WTC11 (cell line): Measurements from ENCODE around the gene FAM124A. TPM values are rescaled to one million over a fixed set of nuclear protein-coding genes. Genes with fewer than 3 reads are reported as not detected.
A peak's percentile ranks its signal among the peaks of the same experiment; 100 is the strongest.

Experiments used
- ATAC-seq: fragments of 200-7000 bp; cut with Tn5 transposase; 2 replicates; pipeline ENCODE4 v1.10.0; 2021; ENCODE audit warnings: mild to moderate bottlenecking, moderate library complexity
- CTCF ChIA-PET: fragments of 300-600 bp; sonication (Branson Sonifier 250); formaldehyde crosslinking; loops from one replicate; lab custom pipeline; 2021; ENCODE audit warnings: antibody characterized with exemption; lab: Charles Lee
- POLR2A ChIA-PET: fragments of 350-600 bp; sonication (Branson Sonifier 250); formaldehyde crosslinking; loops from one replicate; lab custom pipeline; 2021; ENCODE audit warnings: antibody characterized with exemption; lab: Charles Lee
- DNase-seq: peaks from one replicate; pipeline ENCODE4 v3.0.0; 2021; ENCODE audit warnings: low spot score
- H3K27ac Mint-ChIP-seq: 2 replicates; pipeline ENCODE4 v1.8.0; 2021; ENCODE audit warnings: mixed read lengths
- H3K27me3 Mint-ChIP-seq: 2 replicates; pipeline ENCODE4 v1.8.0; 2021; ENCODE audit warnings: low read depth, mild to moderate bottlenecking, moderate library complexity, mixed read lengths
- H3K36me3 Mint-ChIP-seq: 2 replicates; pipeline ENCODE4 v1.8.0; 2021; ENCODE audit warnings: mixed read lengths
- H3K4me1 Mint-ChIP-seq: 2 replicates; pipeline ENCODE4 v1.8.0; 2022; ENCODE audit warnings: mixed read lengths
- H3K4me3 Mint-ChIP-seq: 2 replicates; pipeline ENCODE4 v1.8.0; 2021; ENCODE audit warnings: mild to moderate bottlenecking, moderate library complexity, mixed read lengths
- H3K9me3 Mint-ChIP-seq: 2 replicates; pipeline ENCODE4 v1.8.0; 2021; ENCODE audit warnings: mixed read lengths
- AFF4 ChIP-seq: sonication (generic); formaldehyde crosslinking; IDR thresholded peaks from 2 replicates; pipeline ENCODE4 v1.8.1; 2023; ENCODE audit warnings: mild to moderate bottlenecking, missing genetic modification reagents, borderline replicate concordance
- AR ChIP-seq: fragments of 250-450 bp; sonication (Bioruptor Pico); IDR thresholded peaks from 2 replicates; pipeline ENCODE4 v1.9.0; 2021; ENCODE audit warnings: mild to moderate bottlenecking
- ATF6 ChIP-seq: sonication (generic); formaldehyde crosslinking; IDR thresholded peaks from 2 replicates; pipeline ENCODE4 v1.8.1; 2023; ENCODE audit warnings: mild to moderate bottlenecking, missing genetic modification reagents
- CBFB ChIP-seq: sonication (generic); formaldehyde crosslinking; IDR thresholded peaks from 2 replicates; pipeline ENCODE4 v1.8.1; 2022; ENCODE audit warnings: mild to moderate bottlenecking, low read depth, missing genetic modification reagents
- ELF4 ChIP-seq: sonication (generic); formaldehyde crosslinking; IDR thresholded peaks from 2 replicates; pipeline ENCODE4 v1.8.1; 2022; ENCODE audit warnings: low read depth, mild to moderate bottlenecking, moderate library complexity, missing genetic modification reagents
- ERG ChIP-seq: fragments of 250-450 bp; sonication (Bioruptor Pico); IDR thresholded peaks from 2 replicates; pipeline ENCODE4 v1.8.0; 2021; ENCODE audit warnings: mild to moderate bottlenecking
- GABPB1 ChIP-seq: sonication (generic); formaldehyde crosslinking; IDR thresholded peaks from 2 replicates; pipeline ENCODE4 v1.8.1; 2023; ENCODE audit warnings: mild to moderate bottlenecking, missing genetic modification reagents
- GRHL2 ChIP-seq: fragments of 250-450 bp; sonication (Bioruptor Pico); IDR thresholded peaks from 2 replicates; pipeline ENCODE4 v1.8.0; 2022; ENCODE audit warnings: mild to moderate bottlenecking, moderate library complexity; ENCODE audit not compliant: insufficient replicate concordance, severe bottlenecking
- MYBL2 ChIP-seq: sonication (generic); formaldehyde crosslinking; IDR thresholded peaks from 2 replicates; pipeline ENCODE4 v1.8.1; 2023; ENCODE audit warnings: mild to moderate bottlenecking, moderate library complexity, missing genetic modification reagents
- NFE2L1 ChIP-seq: sonication (generic); formaldehyde crosslinking; IDR thresholded peaks from 2 replicates; pipeline ENCODE4 v1.8.1; 2023; ENCODE audit warnings: missing genetic modification reagents
- NR1H2 ChIP-seq: sonication (generic); formaldehyde crosslinking; IDR thresholded peaks from 2 replicates; pipeline ENCODE4 v1.9.0; 2021; ENCODE audit warnings: mild to moderate bottlenecking, moderate library complexity, missing genetic modification reagents
- TEAD4 ChIP-seq: sonication (generic); formaldehyde crosslinking; IDR thresholded peaks from 2 replicates; pipeline ENCODE4 v1.8.0; 2022; ENCODE audit warnings: mild to moderate bottlenecking, missing genetic modification reagents
- ZBTB21 ChIP-seq: sonication (generic); formaldehyde crosslinking; IDR thresholded peaks from 2 replicates; pipeline ENCODE4 v1.8.1; 2023; ENCODE audit warnings: mild to moderate bottlenecking, missing genetic modification reagents, borderline replicate concordance
- ZNF121 ChIP-seq: sonication (generic); formaldehyde crosslinking; IDR thresholded peaks from 2 replicates; pipeline ENCODE4 v1.8.0; 2023; ENCODE audit warnings: missing genetic modification reagents
- ZNF138 ChIP-seq: sonication (generic); formaldehyde crosslinking; conservative IDR thresholded peaks from 2 replicates; pipeline ENCODE4 v1.8.1; 2022; ENCODE audit warnings: mild to moderate bottlenecking, moderate library complexity, missing genetic modification reagents
- ZNF396 ChIP-seq: fragments of 250-450 bp; sonication (Bioruptor Pico); IDR thresholded peaks from 2 replicates; pipeline ENCODE4 v1.8.0; 2021; ENCODE audit warnings: mild to moderate bottlenecking, moderate library complexity, borderline replicate concordance
- ZNF416 ChIP-seq: fragments of 250-450 bp; sonication (Bioruptor Pico); IDR thresholded peaks from 2 replicates; pipeline ENCODE4 v1.9.0; 2021; ENCODE audit warnings: mild to moderate bottlenecking, inconsistent platforms
- total RNA-seq: library from RNA; stranded (reverse); gene quantifications from 3 replicates; pipeline ENCODE4 v1.2.3, GENCODE V29; 2021
- TF ChIP-seq, protein P1 (sequence below): sonication (generic); formaldehyde crosslinking; IDR thresholded peaks from 2 replicates; pipeline ENCODE4 v1.8.1; 2023; ENCODE audit warnings: mild to moderate bottlenecking, missing genetic modification reagents
- TF ChIP-seq, protein P2 (sequence below): sonication (generic); formaldehyde crosslinking; IDR thresholded peaks from 2 replicates; pipeline ENCODE4 v1.8.1; 2023; ENCODE audit warnings: mild to moderate bottlenecking, missing genetic modification reagents, moderate library complexity

FAM124A gene
- total RNA-seq, 1 experiment from 2014 or later = 45.8 TPM

DNA sequence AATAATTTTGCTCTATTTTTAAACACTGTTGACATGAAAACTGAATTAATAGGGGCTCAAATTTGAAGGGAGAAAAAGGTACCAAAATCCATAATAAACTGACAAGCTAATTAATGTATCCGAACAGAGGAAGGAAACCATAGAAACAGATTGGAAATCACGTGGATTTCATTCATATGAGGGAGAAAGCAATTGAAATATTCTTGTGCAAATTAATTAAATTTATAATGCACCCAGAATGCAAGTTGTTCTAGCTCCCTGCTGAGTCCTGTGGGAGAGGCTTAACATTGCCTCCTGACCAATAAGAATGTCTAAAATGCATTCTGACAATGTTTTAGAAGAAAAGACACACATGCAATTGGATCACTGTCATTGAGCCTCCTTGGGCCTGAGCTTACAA lies 99.6 kb downstream of the FAM124A start (continued):
- no peak for TF ChIP-seq ZNF138 (CRISPR knock-in tag)
- TF ChIP-seq, protein P1, sequence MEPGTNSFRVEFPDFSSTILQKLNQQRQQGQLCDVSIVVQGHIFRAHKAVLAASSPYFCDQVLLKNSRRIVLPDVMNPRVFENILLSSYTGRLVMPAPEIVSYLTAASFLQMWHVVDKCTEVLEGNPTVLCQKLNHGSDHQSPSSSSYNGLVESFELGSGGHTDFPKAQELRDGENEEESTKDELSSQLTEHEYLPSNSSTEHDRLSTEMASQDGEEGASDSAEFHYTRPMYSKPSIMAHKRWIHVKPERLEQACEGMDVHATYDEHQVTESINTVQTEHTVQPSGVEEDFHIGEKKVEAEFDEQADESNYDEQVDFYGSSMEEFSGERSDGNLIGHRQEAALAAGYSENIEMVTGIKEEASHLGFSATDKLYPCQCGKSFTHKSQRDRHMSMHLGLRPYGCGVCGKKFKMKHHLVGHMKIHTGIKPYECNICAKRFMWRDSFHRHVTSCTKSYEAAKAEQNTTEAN = no peak
- TF ChIP-seq NFE2L1 = no peak
- TF ChIP-seq, protein P2, sequence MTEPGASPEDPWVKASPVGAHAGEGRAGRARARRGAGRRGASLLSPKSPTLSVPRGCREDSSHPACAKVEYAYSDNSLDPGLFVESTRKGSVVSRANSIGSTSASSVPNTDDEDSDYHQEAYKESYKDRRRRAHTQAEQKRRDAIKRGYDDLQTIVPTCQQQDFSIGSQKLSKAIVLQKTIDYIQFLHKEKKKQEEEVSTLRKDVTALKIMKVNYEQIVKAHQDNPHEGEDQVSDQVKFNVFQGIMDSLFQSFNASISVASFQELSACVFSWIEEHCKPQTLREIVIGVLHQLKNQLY (CRISPR knock-in tag) = no peak
- no peak for TF ChIP-seq ZNF396 (CRISPR knock-in tag)
- TF ChIP-seq ZNF416 (CRISPR knock-in tag) = no peak

GRCh38 chr13:51322826-51323225 lies 100.6 kb downstream of the FAM124A start:
- POLR2A ChIA-PET = interaction anchor here (0.9 kb wide), 1 partner anchor 23 kb away, joined by 3 read pairs; no protein-coding TSS in a partner anchor
- CTCF ChIA-PET = interaction anchor here (1.0 to 1.4 kb wide), 2 partner anchors 14 to 112 kb away, joined by 3 read pairs; no protein-coding TSS in a partner anchor
- Mint-ChIP-seq H3K4me1 (peaks cover 41% of the 10 kb centered on the region), H3K36me3 (no peaks in the 10 kb centered on the region), H3K27ac (no peak overlapping the region), H3K27me3 (peaks cover 10% of the 10 kb centered on the region; the same call in 1 of the 2 replicates), H3K4me3 (no peak overlapping the region), H3K9me3 (no peaks in the 10 kb centered on the region)
- ATAC-seq (peak; percentile 46), DNase-seq (no peak)
- no peak for TF ChIP-seq CBFB

- H3K27ac Mint-ChIP-seq = 0 out of 2 replicates have a peak overlapping the region, but pooled peaks have one; percentile 2
- no peaks in the 10 kb centered on the region for H3K36me3 Mint-ChIP-seq
- TF ChIP-seq, protein P1 = no peak
- TF ChIP-seq AR (CRISPR knock-in tag) = no peak
- TF ChIP-seq GABPB1 (CRISPR knock-in tag) = no peak
- no peak for TF ChIP-seq ELF4 (CRISPR knock-in tag)
- no peak for TF ChIP-seq NR1H2
- TF ChIP-seq ZBTB21 (CRISPR knock-in tag) = no peak
- TF ChIP-seq ERG (CRISPR knock-in tag) = no peak
- TF ChIP-seq GRHL2 (CRISPR knock-in tag) = no peak
- no peak for TF ChIP-seq ZNF121 (CRISPR knock-in tag)
- no peak for TF ChIP-seq ATF6
- no peak for TF ChIP-seq MYBL2 (CRISPR knock-in tag)
- no peak for TF ChIP-seq AFF4 (CRISPR knock-in tag)
- TF ChIP-seq TEAD4 = no peak
Observed at GRCh38 chr13:51323824-51324511, 101.8 kb downstream of the FAM124A start.

More at GRCh38 chr13:51323824-51324511, 101.8 kb downstream of the FAM124A start:
- ChIA-PET CTCF (interaction anchor here (1.0 to 1.9 kb wide), 4 partner anchors 21 to 198 kb away, joined by 3 to 10 read pairs (median 4); no protein-coding TSS in a partner anchor), POLR2A (no interaction called here)
- Mint-ChIP-seq H3K27me3 (peaks cover 7% of the 10 kb centered on the region; the same call in 1 of the 2 replicates), H3K4me1 (peaks cover 51% of the 10 kb centered on the region), H3K9me3 (no peaks in the 10 kb centered on the region), H3K4me3 (no peak overlapping the region)
- DNase-seq (no peak), ATAC-seq (no peak)
